ENCODE data around the gene ARHGAP27.

Gene ARHGAP27

DNA sequence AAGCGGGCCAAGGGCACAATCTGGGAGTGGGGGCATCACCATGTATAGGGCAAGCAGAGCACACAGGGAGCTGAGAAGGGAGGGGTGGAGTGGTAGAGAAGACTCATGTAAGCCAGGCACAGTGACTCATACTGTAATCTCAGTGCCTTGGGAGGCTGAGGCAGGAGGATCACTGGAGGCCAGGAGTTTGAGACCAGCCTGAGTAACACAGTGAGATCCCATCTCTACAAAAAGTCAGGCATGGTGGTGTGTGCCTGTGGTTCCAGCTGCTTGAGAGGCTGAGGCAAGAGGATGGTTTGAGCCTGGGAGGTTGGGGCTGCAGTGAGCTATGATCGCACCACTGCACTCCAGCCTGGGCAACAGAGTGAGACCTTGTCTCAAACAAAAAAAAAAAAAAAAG, 40.8 kb downstream of the ARHGAP27 start:
- in situ Hi-C loops (cut with MboI; ENCODE audit: low sequenced_read_pairs, unreplicated experiment), result no loop called here
- no peak for DNase-seq (ENCODE audit: low spot score)
- TF ChIP-seq, protein P1, sequence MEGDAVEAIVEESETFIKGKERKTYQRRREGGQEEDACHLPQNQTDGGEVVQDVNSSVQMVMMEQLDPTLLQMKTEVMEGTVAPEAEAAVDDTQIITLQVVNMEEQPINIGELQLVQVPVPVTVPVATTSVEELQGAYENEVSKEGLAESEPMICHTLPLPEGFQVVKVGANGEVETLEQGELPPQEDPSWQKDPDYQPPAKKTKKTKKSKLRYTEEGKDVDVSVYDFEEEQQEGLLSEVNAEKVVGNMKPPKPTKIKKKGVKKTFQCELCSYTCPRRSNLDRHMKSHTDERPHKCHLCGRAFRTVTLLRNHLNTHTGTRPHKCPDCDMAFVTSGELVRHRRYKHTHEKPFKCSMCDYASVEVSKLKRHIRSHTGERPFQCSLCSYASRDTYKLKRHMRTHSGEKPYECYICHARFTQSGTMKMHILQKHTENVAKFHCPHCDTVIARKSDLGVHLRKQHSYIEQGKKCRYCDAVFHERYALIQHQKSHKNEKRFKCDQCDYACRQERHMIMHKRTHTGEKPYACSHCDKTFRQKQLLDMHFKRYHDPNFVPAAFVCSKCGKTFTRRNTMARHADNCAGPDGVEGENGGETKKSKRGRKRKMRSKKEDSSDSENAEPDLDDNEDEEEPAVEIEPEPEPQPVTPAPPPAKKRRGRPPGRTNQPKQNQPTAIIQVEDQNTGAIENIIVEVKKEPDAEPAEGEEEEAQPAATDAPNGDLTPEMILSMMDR (IDR thresholded peaks at IDR 0.05; ENCODE audit: borderline replicate concordance, control extremely low read depth, extremely low read depth, insufficient read depth, missing control alignments), result no peak

DNA sequence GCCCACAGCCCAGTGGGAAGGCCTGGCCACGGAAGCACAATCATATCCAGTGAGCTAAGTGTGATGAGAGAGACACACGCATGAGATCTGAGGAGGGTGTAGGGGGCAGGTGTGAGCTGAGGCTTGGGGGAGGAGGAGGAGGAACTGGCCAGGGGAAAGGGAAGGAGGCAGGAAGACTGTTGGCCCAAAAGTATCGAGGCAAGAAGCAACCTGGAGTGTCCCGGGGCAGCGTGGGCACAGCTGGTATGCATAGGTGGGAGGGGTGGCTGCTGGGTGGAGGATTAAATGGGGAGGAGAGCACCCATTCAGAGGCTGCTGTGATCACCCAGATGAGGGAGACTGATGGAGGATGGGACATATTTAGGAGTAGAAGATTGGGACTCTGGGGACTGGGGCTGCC, 41.4 kb downstream of the ARHGAP27 start:
- DNase-seq (ENCODE audit: low spot score), result no peak
- in situ Hi-C loops (cut with MboI; ENCODE audit: low sequenced_read_pairs, unreplicated experiment), result no loop called here
- TF ChIP-seq, protein P1 (IDR thresholded peaks at IDR 0.05; ENCODE audit: borderline replicate concordance, control extremely low read depth, extremely low read depth, insufficient read depth, missing control alignments), result no peak

DNA sequence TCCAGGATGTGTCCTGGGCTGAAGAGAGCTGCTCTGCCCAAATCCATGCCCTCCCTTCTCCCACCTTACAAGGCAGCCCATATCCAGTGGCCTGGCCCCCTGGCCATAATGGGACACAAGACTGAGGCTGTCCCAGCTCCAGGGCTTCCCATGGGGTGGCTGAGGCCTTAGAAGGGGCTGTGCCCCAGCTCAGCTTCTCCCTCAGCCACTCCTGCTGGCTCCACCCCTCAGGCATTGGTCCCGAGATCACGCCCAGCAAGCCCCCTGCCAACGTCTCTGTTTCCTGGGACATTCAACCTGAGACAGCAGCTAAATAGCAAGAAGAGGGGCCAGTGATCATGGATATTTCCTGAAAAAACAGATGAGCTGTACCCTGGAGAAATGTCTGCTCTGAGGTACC, 43.3 kb downstream of the ARHGAP27 start:
- TF ChIP-seq, protein P1 (IDR thresholded peaks at IDR 0.05; ENCODE audit: borderline replicate concordance, control extremely low read depth, extremely low read depth, insufficient read depth, missing control alignments), result no peak
- no peak for DNase-seq (ENCODE audit: low spot score)
- in situ Hi-C loops (cut with MboI; ENCODE audit: low sequenced_read_pairs, unreplicated experiment), result loop anchor here (10.0 kb wide), 1 partner anchor 115 kb away; no protein-coding TSS in a partner anchor

DNA sequence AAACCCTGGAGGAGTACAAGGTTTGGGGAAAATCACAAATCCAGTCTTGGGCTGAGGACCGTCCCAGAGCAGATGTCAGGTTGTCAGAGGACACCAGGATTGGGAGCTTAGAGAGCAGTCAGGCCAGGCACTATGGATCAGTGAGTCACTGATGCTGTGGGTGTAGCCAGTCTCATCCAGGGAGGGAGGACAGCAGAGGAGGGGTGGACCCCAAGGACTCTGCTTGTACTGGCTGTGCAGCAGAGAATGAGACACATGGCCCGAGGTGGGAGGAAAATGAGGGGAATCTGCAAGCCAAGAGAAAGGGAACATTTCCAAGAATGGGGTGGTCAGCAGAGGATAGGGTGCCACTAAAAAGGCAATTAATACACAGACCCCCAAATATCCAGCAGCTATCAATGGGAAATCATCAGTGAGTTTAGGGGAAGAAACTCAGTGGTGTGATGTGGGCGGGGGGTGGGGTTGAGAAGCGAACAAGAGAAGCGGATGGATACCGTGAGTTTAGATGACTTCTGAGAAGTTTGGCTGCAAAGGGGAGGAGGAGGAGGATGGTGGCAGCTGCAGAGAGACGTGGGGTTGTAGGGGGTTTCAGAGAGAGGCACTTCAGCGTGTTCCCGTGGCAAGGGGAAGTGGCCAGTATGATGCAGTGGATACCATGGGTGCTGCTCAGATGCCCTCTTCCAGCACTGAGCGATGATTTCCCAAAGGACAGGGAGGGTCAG, 43.9 kb downstream of the ARHGAP27 start:
- in situ Hi-C loops (cut with MboI; ENCODE audit: low sequenced_read_pairs, unreplicated experiment), result loop anchor here (10.0 kb wide), 1 partner anchor 114 kb away; no protein-coding TSS in a partner anchor
- DNase-seq (ENCODE audit: low spot score), result no peak
- TF ChIP-seq, protein P1 (IDR thresholded peaks at IDR 0.05; ENCODE audit: borderline replicate concordance, control extremely low read depth, extremely low read depth, insufficient read depth, missing control alignments), result no peak

DNA sequence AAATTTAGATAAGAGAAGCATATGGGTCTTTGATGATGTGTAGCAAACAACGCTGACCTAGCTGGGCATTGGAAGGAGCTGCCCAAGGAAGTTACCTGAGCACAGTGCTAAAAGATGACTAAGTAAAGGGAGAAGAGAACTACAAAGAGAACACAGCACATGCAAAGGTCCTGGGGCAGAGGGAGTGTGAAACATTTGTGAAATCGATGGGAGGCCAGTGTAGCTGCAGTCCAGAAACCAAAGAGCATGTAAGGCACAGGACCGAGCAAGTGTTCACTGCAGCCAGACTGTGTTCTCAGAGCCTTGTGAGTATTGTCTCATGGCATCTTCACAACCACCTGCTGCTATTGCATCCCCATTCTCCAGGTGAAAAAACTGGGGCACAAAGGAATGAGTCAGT, 44.9 kb downstream of the ARHGAP27 start:
- TF ChIP-seq, protein P1 (IDR thresholded peaks at IDR 0.05; ENCODE audit: borderline replicate concordance, control extremely low read depth, extremely low read depth, insufficient read depth, missing control alignments), result no peak
- no peak for DNase-seq (ENCODE audit: low spot score)
- in situ Hi-C loops (cut with MboI; ENCODE audit: low sequenced_read_pairs, unreplicated experiment), result loop anchor here (10.0 kb wide), 1 partner anchor 113 kb away; no protein-coding TSS in a partner anchor

DNA sequence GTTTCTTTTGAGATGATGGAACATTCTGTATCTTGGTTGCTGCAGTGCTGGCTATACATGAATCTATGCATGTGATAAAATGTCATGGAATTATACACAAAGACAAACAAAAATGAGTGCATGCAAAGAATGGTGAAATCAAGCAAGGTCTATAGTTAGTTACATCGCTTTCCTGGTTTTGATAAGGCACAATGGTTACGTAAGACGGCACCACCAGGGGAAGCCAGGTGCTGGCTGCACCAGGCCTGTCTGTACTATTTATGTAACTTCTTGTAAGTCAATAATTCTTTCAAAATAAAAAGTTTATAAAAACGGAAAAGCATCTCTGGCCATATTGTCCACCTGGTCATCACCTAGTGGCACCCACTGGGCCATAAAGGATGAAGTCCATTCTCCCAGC, 46.5 kb downstream of the ARHGAP27 start:
- TF ChIP-seq, protein P1 (IDR thresholded peaks at IDR 0.05; ENCODE audit: borderline replicate concordance, control extremely low read depth, extremely low read depth, insufficient read depth, missing control alignments), result no peak
- no peak for DNase-seq (ENCODE audit: low spot score)
- in situ Hi-C loops (cut with MboI; ENCODE audit: low sequenced_read_pairs, unreplicated experiment), result loop anchor here (10.0 kb wide), 1 partner anchor 111 kb away; no protein-coding TSS in a partner anchor

All from GM13976 (cell line).